PFSK-1 (cell line): Measurements from ENCODE around the gene AVPR1B.

ENCODE experiments used
- POLR2AphosphoS5 ChIP-seq: IDR thresholded peaks from 2 replicates; pipeline ENCODE4 v1.6.1; 2012; ENCODE audit warnings: low read depth, mild to moderate bottlenecking, control low read depth, low read length, moderate library complexity
- TAF1 ChIP-seq: IDR thresholded peaks from 2 replicates; pipeline ENCODE4 v1.6.1; 2012; ENCODE audit warnings: low read length, control low read depth, borderline replicate concordance; ENCODE audit not compliant: insufficient read depth
- TF ChIP-seq, protein P1 (sequence below), 2 experiments: IDR thresholded peaks; 2 replicates each; pipeline versions ENCODE4 v1.6.1 to v1.8.0; 2011 to 2012; ENCODE audit warnings: low read depth in 2 of 2, low read length in 2 of 2, control low read depth in 1 of 2, inconsistent platforms in 1 of 2, mild to moderate bottlenecking in 1 of 2, moderate library complexity in 1 of 2; ENCODE audit not compliant: insufficient read depth in 1 of 2

DNA sequence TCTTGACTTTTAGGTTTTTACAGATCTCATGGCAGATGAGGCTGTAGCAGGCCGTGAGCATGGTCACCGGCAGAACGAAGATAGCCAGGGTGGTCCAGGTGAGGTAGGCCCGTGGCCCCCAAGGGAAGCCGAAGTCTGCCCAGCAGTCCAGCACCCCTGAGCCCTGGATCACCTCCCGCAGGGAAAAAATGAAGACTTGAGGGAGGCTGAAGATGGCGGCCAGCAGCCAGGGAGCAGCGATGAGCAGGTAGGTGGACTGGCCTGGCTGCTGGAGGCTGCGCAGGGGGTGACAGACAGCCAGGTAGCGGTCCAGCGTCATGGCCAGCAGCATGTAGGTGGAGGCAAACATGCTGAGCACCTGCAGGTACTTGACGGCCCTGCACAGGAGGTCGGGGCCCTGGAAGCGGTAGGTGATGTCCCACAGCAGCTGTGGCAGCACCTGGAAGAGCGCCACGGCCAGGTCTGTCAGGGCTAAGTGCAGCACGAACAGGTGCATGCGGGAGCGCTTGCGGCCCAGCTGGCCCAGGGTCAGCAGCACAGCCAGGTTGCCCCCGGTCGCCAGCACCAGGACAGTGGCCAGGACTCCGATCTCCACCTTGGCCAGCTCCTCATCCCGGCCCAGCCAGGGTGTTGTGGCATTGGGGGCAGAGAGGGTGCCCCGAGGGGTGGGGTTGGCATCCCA is 856 bp downstream of the AVPR1B start:
- no peak for TF ChIP-seq POLR2AphosphoS5
- TF ChIP-seq TAF1 = no peak
- TF ChIP-seq, protein P1, sequence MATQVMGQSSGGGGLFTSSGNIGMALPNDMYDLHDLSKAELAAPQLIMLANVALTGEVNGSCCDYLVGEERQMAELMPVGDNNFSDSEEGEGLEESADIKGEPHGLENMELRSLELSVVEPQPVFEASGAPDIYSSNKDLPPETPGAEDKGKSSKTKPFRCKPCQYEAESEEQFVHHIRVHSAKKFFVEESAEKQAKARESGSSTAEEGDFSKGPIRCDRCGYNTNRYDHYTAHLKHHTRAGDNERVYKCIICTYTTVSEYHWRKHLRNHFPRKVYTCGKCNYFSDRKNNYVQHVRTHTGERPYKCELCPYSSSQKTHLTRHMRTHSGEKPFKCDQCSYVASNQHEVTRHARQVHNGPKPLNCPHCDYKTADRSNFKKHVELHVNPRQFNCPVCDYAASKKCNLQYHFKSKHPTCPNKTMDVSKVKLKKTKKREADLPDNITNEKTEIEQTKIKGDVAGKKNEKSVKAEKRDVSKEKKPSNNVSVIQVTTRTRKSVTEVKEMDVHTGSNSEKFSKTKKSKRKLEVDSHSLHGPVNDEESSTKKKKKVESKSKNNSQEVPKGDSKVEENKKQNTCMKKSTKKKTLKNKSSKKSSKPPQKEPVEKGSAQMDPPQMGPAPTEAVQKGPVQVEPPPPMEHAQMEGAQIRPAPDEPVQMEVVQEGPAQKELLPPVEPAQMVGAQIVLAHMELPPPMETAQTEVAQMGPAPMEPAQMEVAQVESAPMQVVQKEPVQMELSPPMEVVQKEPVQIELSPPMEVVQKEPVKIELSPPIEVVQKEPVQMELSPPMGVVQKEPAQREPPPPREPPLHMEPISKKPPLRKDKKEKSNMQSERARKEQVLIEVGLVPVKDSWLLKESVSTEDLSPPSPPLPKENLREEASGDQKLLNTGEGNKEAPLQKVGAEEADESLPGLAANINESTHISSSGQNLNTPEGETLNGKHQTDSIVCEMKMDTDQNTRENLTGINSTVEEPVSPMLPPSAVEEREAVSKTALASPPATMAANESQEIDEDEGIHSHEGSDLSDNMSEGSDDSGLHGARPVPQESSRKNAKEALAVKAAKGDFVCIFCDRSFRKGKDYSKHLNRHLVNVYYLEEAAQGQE (IDR thresholded peaks at IDR 0.05; ENCODE audit: insufficient read depth in 1 of 2, low read depth in 2 of 2, low read length in 2 of 2) = no peak
